K562 (cell line): ENCODE results near the gene SIRT3. TPM values are rescaled to one million over a fixed set of nuclear protein-coding genes. Genes with fewer than 3 reads are reported as not detected.

Experiments
- CHD2 ChIP-seq: IDR thresholded peaks from 2 replicates; pipeline ENCODE4 v1.6.1; 2011; ENCODE audit warnings: low read depth, low read length
- KAT2B ChIP-seq: IDR thresholded peaks from one replicate; pipeline ENCODE4 v1.6.1; 2012; ENCODE audit warnings: low read depth, mild to moderate bottlenecking, control low read depth, inconsistent platforms, low read length, moderate library complexity
- KDM5B ChIP-seq: fragments of 200-600 bp; sonication (generic); IDR thresholded peaks from 2 replicates; pipeline ENCODE4 v1.6.1; 2012; ENCODE audit warnings: low read depth, mild to moderate bottlenecking, moderate library complexity, low read length, control low read depth, inconsistent platforms; ENCODE audit not compliant: insufficient replicate concordance
- MXD1 ChIP-seq: fragments of 250-450 bp; sonication (Bioruptor Pico); IDR thresholded peaks from 2 replicates; pipeline ENCODE4 v1.8.0; 2021; ENCODE audit warnings: borderline replicate concordance, mild to moderate bottlenecking, moderate library complexity; ENCODE audit not compliant: poor library complexity, severe bottlenecking
- POLR2G ChIP-seq: fragments of 200-400 bp; formaldehyde crosslinking; IDR thresholded peaks from 2 replicates; pipeline ENCODE4 v1.6.1; 2017; ENCODE audit warnings: low read depth, mild to moderate bottlenecking, antibody characterized with exemption, low read length, moderate library complexity
- SNIP1 ChIP-seq: fragments of 450-650 bp; IDR thresholded peaks from 2 replicates; pipeline ENCODE4 v1.7.1; 2017; ENCODE audit warnings: low read depth, mild to moderate bottlenecking
- SRSF1 ChIP-seq: fragments of 200-400 bp; formaldehyde crosslinking; IDR thresholded peaks from 2 replicates; pipeline ENCODE4 v1.6.1; 2017; ENCODE audit warnings: mild to moderate bottlenecking, low read depth, low read length, moderate library complexity
- TAL1 ChIP-seq: fragments of 450-650 bp; IDR thresholded peaks from 2 replicates; pipeline ENCODE4 v1.6.1; 2016; ENCODE audit warnings: mild to moderate bottlenecking
- WHSC1 ChIP-seq: IDR thresholded peaks from one replicate; pipeline ENCODE4 v1.6.1; 2012; ENCODE audit warnings: low read length, control low read depth, inconsistent platforms
- ZNF174 ChIP-seq: fragments of 250-450 bp; sonication (Bioruptor Pico); IDR thresholded peaks from 2 replicates; pipeline ENCODE4 v1.4.0; 2020; ENCODE audit warnings: mild to moderate bottlenecking
- ZNF197 ChIP-seq: fragments of 200-800 bp; sonication (Bioruptor generic); IDR thresholded peaks from 2 replicates; pipeline ENCODE4 v1.6.1; 2016; ENCODE audit warnings: low read depth, missing genetic modification characterization, missing compliant biosample characterization
- ZNF444 ChIP-seq: fragments of 250-450 bp; sonication (Bioruptor Pico); IDR thresholded peaks from 2 replicates; pipeline ENCODE4 v1.4.0; 2020; ENCODE audit warnings: mild to moderate bottlenecking, moderate library complexity
- ZNF707 ChIP-seq: fragments of 250-450 bp; sonication (Bioruptor Pico); conservative IDR thresholded peaks from 2 replicates; pipeline ENCODE4 v1.8.0; 2022; ENCODE audit warnings: inconsistent platforms, mild to moderate bottlenecking, moderate library complexity
- ZNF740 ChIP-seq, 3 experiments: fragments of 200-800 bp in 1 of 3; sonication (Bioruptor generic) in 1 of 3; sonication (generic) in 1 of 3; formaldehyde crosslinking in 1 of 3; IDR thresholded peaks; 2 replicates each; pipeline versions ENCODE4 v1.6.1 to v1.8.0; 2016 to 2022; ENCODE audit warnings: mild to moderate bottlenecking in 2 of 3, missing compliant biosample characterization in 2 of 3, missing genetic modification characterization in 2 of 3, missing genetic modification reagents in 1 of 3
- polyA plus RNA-seq, 8 experiments: library from polyadenylated mRNA; depleted of rRNA in 4 of 8; stranded (reverse) in 5 of 8; unstranded in 3 of 8; fragments of >200 nt; fragmentation: Nextera tagmentation in 2 of 8; fragmentation: Illumina TruSeq in 1 of 8; extraction: Ambion mirVana in 2 of 8; extraction: Trizol in 1 of 8; gene quantifications; 2 replicates each; pipeline versions ENCODE4 v1.2.1 to v1.2.3, GENCODE V29; 2011 to 2014; ENCODE audit warnings: inconsistent platforms in 1 of 8, missing spikeins in 1 of 8
- total RNA-seq, 7 experiments: library from RNA; depleted of rRNA in 6 of 7; stranded (reverse); fragments of >200 nt in 6 of 7; fragmentation: Illumina TruSeq in 2 of 7; extraction: Trizol in 2 of 7; gene quantifications; 2 replicates each; pipeline versions ENCODE4 v1.2.1 to v1.2.3, GENCODE V29; 2011 to 2021; ENCODE audit warnings: low replicate concordance in 1 of 7
- TF ChIP-seq, protein P1 (sequence below): sonication (generic); formaldehyde crosslinking; IDR thresholded peaks from 2 replicates; pipeline ENCODE4 v1.8.0; 2023; ENCODE audit warnings: missing genetic modification reagents, mild to moderate bottlenecking, borderline replicate concordance
- TF ChIP-seq, protein P2 (sequence below): sonication (generic); formaldehyde crosslinking; IDR thresholded peaks from 2 replicates; pipeline ENCODE4 v1.9.0; 2022; ENCODE audit warnings: mild to moderate bottlenecking, missing genetic modification reagents
- TF ChIP-seq, protein P3 (sequence below): sonication (generic); formaldehyde crosslinking; IDR thresholded peaks from 2 replicates; pipeline ENCODE4 v1.8.0; 2022; ENCODE audit warnings: mild to moderate bottlenecking, low read depth, missing genetic modification reagents

SIRT3 gene
- total and polyA plus RNA-seq, 9 of the 15 experiments (the other 6 are each of a cell fraction or from before 2014, with no cell fraction given), result 1.9 to 27.5 (median 14.5) TPM

- TF ChIP-seq, protein P1, sequence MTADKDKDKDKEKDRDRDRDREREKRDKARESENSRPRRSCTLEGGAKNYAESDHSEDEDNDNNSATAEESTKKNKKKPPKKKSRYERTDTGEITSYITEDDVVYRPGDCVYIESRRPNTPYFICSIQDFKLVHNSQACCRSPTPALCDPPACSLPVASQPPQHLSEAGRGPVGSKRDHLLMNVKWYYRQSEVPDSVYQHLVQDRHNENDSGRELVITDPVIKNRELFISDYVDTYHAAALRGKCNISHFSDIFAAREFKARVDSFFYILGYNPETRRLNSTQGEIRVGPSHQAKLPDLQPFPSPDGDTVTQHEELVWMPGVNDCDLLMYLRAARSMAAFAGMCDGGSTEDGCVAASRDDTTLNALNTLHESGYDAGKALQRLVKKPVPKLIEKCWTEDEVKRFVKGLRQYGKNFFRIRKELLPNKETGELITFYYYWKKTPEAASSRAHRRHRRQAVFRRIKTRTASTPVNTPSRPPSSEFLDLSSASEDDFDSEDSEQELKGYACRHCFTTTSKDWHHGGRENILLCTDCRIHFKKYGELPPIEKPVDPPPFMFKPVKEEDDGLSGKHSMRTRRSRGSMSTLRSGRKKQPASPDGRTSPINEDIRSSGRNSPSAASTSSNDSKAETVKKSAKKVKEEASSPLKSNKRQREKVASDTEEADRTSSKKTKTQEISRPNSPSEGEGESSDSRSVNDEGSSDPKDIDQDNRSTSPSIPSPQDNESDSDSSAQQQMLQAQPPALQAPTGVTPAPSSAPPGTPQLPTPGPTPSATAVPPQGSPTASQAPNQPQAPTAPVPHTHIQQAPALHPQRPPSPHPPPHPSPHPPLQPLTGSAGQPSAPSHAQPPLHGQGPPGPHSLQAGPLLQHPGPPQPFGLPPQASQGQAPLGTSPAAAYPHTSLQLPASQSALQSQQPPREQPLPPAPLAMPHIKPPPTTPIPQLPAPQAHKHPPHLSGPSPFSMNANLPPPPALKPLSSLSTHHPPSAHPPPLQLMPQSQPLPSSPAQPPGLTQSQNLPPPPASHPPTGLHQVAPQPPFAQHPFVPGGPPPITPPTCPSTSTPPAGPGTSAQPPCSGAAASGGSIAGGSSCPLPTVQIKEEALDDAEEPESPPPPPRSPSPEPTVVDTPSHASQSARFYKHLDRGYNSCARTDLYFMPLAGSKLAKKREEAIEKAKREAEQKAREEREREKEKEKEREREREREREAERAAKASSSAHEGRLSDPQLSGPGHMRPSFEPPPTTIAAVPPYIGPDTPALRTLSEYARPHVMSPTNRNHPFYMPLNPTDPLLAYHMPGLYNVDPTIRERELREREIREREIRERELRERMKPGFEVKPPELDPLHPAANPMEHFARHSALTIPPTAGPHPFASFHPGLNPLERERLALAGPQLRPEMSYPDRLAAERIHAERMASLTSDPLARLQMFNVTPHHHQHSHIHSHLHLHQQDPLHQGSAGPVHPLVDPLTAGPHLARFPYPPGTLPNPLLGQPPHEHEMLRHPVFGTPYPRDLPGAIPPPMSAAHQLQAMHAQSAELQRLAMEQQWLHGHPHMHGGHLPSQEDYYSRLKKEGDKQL (CRISPR knock-in tag), result 0 out of 2 replicates have a peak, but pooled peaks have one; percentile 57
- no peak for TF ChIP-seq ZNF174 (CRISPR knock-in tag)
- TF ChIP-seq, protein P2, sequence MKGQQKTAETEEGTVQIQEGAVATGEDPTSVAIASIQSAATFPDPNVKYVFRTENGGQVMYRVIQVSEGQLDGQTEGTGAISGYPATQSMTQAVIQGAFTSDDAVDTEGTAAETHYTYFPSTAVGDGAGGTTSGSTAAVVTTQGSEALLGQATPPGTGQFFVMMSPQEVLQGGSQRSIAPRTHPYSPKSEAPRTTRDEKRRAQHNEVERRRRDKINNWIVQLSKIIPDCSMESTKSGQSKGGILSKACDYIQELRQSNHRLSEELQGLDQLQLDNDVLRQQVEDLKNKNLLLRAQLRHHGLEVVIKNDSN (CRISPR knock-in tag), result no peak
- TF ChIP-seq TAL1, result no peak
- TF ChIP-seq CHD2, result no peak
- no peak for TF ChIP-seq ZNF740 (CRISPR knock-in tag; IDR thresholded peaks at IDR 0.05)
- no peak for TF ChIP-seq ZNF740 (tag; IDR thresholded peaks at IDR 0.05)
- no peak for TF ChIP-seq ZNF444 (CRISPR knock-in tag)
- TF ChIP-seq SRSF1, result no peak
- TF ChIP-seq KAT2B, result no peak
- TF ChIP-seq WHSC1, result no peak
- TF ChIP-seq, protein P3, sequence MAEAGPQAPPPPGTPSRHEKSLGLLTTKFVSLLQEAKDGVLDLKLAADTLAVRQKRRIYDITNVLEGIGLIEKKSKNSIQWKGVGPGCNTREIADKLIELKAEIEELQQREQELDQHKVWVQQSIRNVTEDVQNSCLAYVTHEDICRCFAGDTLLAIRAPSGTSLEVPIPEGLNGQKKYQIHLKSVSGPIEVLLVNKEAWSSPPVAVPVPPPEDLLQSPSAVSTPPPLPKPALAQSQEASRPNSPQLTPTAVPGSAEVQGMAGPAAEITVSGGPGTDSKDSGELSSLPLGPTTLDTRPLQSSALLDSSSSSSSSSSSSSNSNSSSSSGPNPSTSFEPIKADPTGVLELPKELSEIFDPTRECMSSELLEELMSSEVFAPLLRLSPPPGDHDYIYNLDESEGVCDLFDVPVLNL (CRISPR knock-in tag), result no peak
- TF ChIP-seq KDM5B, result peak; percentile 47
- TF ChIP-seq POLR2G, result peak; percentile 86
- TF ChIP-seq ZNF197 (CRISPR knock-in tag), result no peak
- TF ChIP-seq ZNF707 (CRISPR knock-in tag), result 0 out of 2 replicates have a peak, but pooled peaks have one; percentile 4
- no peak for TF ChIP-seq SNIP1
- TF ChIP-seq MXD1, result no peak
These were observed 929 bp upstream of the SIRT3 start, which contains the start of gene PSMD13 (continued) for GRCh38 chr11:236774-237767.
